Renal pelvis (tissue), 4 donors: ENCODE measurements around the gene KANSL3. TPM values are rescaled to one million over a fixed set of nuclear protein-coding genes. Genes with fewer than 3 reads are reported as not detected.

ENCODE experiments used
- DNase-seq: peaks from one replicate; pipeline ENCODE4 v3.0.0-alpha.2; 2013
- polyA plus RNA-seq, 3 donors: library from polyadenylated mRNA; unstranded; fragments of 120-200 nt; gene quantifications; one replicate each; pipeline ENCODE4 v1.2.1, GENCODE V29; 2013; ENCODE audit not compliant: insufficient read length in 3 of 3

Gene KANSL3
- polyA plus RNA-seq, 3 donors = 51.8 to 67.5 (median 64.8) TPM

GRCh38 chr2:96547203-96547641 is 90.9 kb downstream of the KANSL3 start:
- no peak for DNase-seq

GRCh38 chr2:96546797-96547196 is 91.3 kb downstream of the KANSL3 start:
- DNase-seq = no peak

GRCh38 chr2:96546321-96546720 is 91.8 kb downstream of the KANSL3 start:
- no peak for DNase-seq

Other genes starting within 250 kb of the KANSL3 start
- 1 to 10 TPM; 5.5 to 8.2 (median 6.1) TPM for gene NEURL3, start 133.0 kb downstream of the KANSL3 start, polyA plus RNA-seq
- 1 to 10 TPM; 4.5 to 5.4 (median 5.2) TPM for gene ARID5A, start 101.6 kb downstream of the KANSL3 start, polyA plus RNA-seq
- gene FER1L5, start 4.5 kb upstream of the KANSL3 start, polyA plus RNA-seq = 1 to 10 TPM in 2 of 3 donors, under 1 TPM in 1; 0.85 to 2.3 (median 2.1) TPM
- gene LMAN2L, start 101.8 kb upstream of the KANSL3 start, polyA plus RNA-seq = 10 to 100 TPM; 54.1 to 59.9 (median 54.7) TPM
- gene CNNM4, start 122.6 kb upstream of the KANSL3 start, polyA plus RNA-seq = 10 to 100 TPM; 12.6 to 16.7 (median 13.8) TPM
- 10 to 100 TPM; 33.7 to 44.2 (median 40.6) TPM for gene CNNM3, start 178.0 kb upstream of the KANSL3 start, polyA plus RNA-seq
- gene ANKRD23, start 205.7 kb upstream of the KANSL3 start, polyA plus RNA-seq = 1 to 10 TPM; 3.9 to 7.3 (median 5.7) TPM
- gene ANKRD39, start 219.7 kb upstream of the KANSL3 start, polyA plus RNA-seq = 10 to 100 TPM in 2 of 3 donors, 1 to 10 TPM in 1; 8.5 to 11.3 (median 11.0) TPM
- 10 to 100 TPM; 41.0 to 51.2 (median 43.1) TPM for gene SEMA4C, start 231.8 kb upstream of the KANSL3 start, polyA plus RNA-seq